ENCODE data around the gene SAPCD2. TPM values are rescaled to one million over a fixed set of nuclear protein-coding genes. Genes with fewer than 3 reads are reported as not detected.

SAPCD2 gene
- total and polyA plus RNA-seq, 2 of the 8 experiments (the other 6 are each of a cell fraction or from before 2014, with no cell fraction given) = 12.7 to 32.1 TPM

GRCh38 chr9:137066096-137066861 is 4.1 kb downstream of the SAPCD2 start (continued):
- TF ChIP-seq POLR2AphosphoS5 (IDR thresholded peaks at IDR 0.05; ENCODE audit: low read depth, low read length) (no peak), SIRT6 (IDR thresholded peaks at IDR 0.05; ENCODE audit: low read length) (no peak), SP2 (IDR thresholded peaks at IDR 0.05; ENCODE audit: low read length) (no peak), CBX5 (IDR thresholded peaks at IDR 0.05; ENCODE audit: low read depth, low read length) (no peak), CHD1 (IDR thresholded peaks at IDR 0.05; ENCODE audit: low read depth, low read length) (no peak)
